ENCODE results near the gene PRDM16.

PRDM16 gene

GRCh38 chr1:3475839-3476573, 407.0 kb downstream of the PRDM16 start:
- POLR2A ChIA-PET (ENCODE audit: low non-redundant PET): no interaction called here
- peak overlapping the region; percentile 51 for H3K27ac ChIP-seq
- TF ChIP-seq CTCF (conservative IDR thresholded peaks at IDR 0.05; ENCODE audit: low read depth): no peak
- CTCF ChIA-PET: interaction anchor here (0.8 kb wide), 1 partner anchor 143 kb away, joined by 3 read pairs; no protein-coding TSS in a partner anchor
- DNase-seq (ENCODE audit: low spot score): no peak

- ChIA-PET POLR2A (ENCODE audit: low non-redundant PET) (no interaction called here), CTCF (interaction anchor here (1.0 kb wide), 1 partner anchor 248 kb away, joined by 3 read pairs; no protein-coding TSS in a partner anchor)
- no peak for TF ChIP-seq CTCF (conservative IDR thresholded peaks at IDR 0.05; ENCODE audit: low read depth)
- H3K27ac ChIP-seq: peak overlapping the region; percentile 51
- DNase-seq (ENCODE audit: low spot score): no peak
These were observed 407.7 kb downstream of the PRDM16 start for GRCh38 chr1:3476666-3477065.

GRCh38 chr1:3477241-3477995, 408.4 kb downstream of the PRDM16 start:
- POLR2A ChIA-PET (ENCODE audit: low non-redundant PET): no interaction called here
- CTCF ChIA-PET: interaction anchor here (1.0 to 1.7 kb wide), 2 partner anchors 24 to 247 kb away, joined by 3 to 8 read pairs; no protein-coding TSS in a partner anchor
- TF ChIP-seq CTCF (conservative IDR thresholded peaks at IDR 0.05; ENCODE audit: low read depth): no peak
- DNase-seq (ENCODE audit: low spot score): no peak
- H3K27ac ChIP-seq: peak overlapping the region; percentile 20; the same call in 1 of the 2 replicates

- POLR2A ChIA-PET (ENCODE audit: low non-redundant PET): interaction anchor here (0.6 kb wide), 1 partner anchor 166 kb away, joined by 3 read pairs; no protein-coding TSS in a partner anchor
- TF ChIP-seq CTCF (conservative IDR thresholded peaks at IDR 0.05; ENCODE audit: low read depth): no peak
- no peak for DNase-seq (ENCODE audit: low spot score)
- H3K27ac ChIP-seq: peak overlapping the region; percentile 20; the same call in 1 of the 2 replicates
- CTCF ChIA-PET: interaction anchor here (1.7 kb wide), 1 partner anchor 25 kb away, joined by 8 read pairs; no protein-coding TSS in a partner anchor
These were observed 409.2 kb downstream of the PRDM16 start for GRCh38 chr1:3478187-3478586.

- TF ChIP-seq CTCF (conservative IDR thresholded peaks at IDR 0.05; ENCODE audit: low read depth): no peak
- H3K27ac ChIP-seq: peak overlapping the region; percentile 95
- CTCF ChIA-PET: interaction anchor here (1.7 to 6.9 kb wide), 2 partner anchors 27 kb away, joined by 8 to 78 read pairs; no protein-coding TSS in a partner anchor
- POLR2A ChIA-PET (ENCODE audit: low non-redundant PET): no interaction called here
- DNase-seq (ENCODE audit: low spot score): no peak
These were observed 410.7 kb downstream of the PRDM16 start for GRCh38 chr1:3479511-3480368.

GRCh38 chr1:3480369-3480719, 411.3 kb downstream of the PRDM16 start:
- TF ChIP-seq CTCF (conservative IDR thresholded peaks at IDR 0.05; ENCODE audit: low read depth): no peak
- H3K27ac ChIP-seq: peak overlapping the region; percentile 95
- no peak for DNase-seq (ENCODE audit: low spot score)
- ChIA-PET CTCF (interaction anchor here (6.9 kb wide), 1 partner anchor 27 kb away, joined by 78 read pairs; no protein-coding TSS in a partner anchor), POLR2A (ENCODE audit: low non-redundant PET) (no interaction called here)
